Neural crest cell (in vitro differentiated cells): ENCODE results near the gene PSD. TPM values are rescaled to one million over a fixed set of nuclear protein-coding genes. Genes with fewer than 3 reads are reported as not detected.
A peak's percentile ranks its signal among the peaks of the same experiment; 100 is the strongest.

Experiments used
- DNase-seq: peaks from one replicate; pipeline ENCODE4 v3.0.0; 2021; ENCODE audit warnings: low read depth, mixed read lengths, low spot score
- H3K27ac Mint-ChIP-seq: one replicate; pipeline ENCODE4 v1.8.0; 2021; ENCODE audit warnings: mild to moderate bottlenecking, mixed read lengths; ENCODE audit not compliant: unreplicated experiment
- H3K27me3 Mint-ChIP-seq: 2 replicates; pipeline ENCODE4 v1.8.0; 2021; ENCODE audit warnings: low read depth, mild to moderate bottlenecking, mixed read lengths
- H3K36me3 Mint-ChIP-seq: 2 replicates; pipeline ENCODE4 v1.8.0; 2021; ENCODE audit warnings: low read depth, mild to moderate bottlenecking, mixed read lengths
- H3K4me1 Mint-ChIP-seq: 2 replicates; pipeline ENCODE4 v1.8.0; 2021; ENCODE audit warnings: mixed read lengths
- H3K4me3 Mint-ChIP-seq: one replicate; pipeline ENCODE4 v1.8.0; 2021; ENCODE audit warnings: mild to moderate bottlenecking, mixed read lengths
- H3K9me3 Mint-ChIP-seq: 2 replicates; pipeline ENCODE4 v1.8.0; 2021; ENCODE audit warnings: mixed read lengths
- total RNA-seq: library from RNA; stranded (reverse); gene quantifications from 2 replicates; pipeline ENCODE4 v1.2.1, GENCODE V29; 2021
- TF ChIP-seq, protein P1 (sequence below): fragments of 200-600 bp; sonication (generic); conservative IDR thresholded peaks from 2 replicates; pipeline ENCODE4 v1.5.0; 2021; ENCODE audit warnings: antibody characterized with exemption, mild to moderate bottlenecking

The PSD gene
- total RNA-seq, 1 donor from 2014 or later: 37.4 TPM

DNA sequence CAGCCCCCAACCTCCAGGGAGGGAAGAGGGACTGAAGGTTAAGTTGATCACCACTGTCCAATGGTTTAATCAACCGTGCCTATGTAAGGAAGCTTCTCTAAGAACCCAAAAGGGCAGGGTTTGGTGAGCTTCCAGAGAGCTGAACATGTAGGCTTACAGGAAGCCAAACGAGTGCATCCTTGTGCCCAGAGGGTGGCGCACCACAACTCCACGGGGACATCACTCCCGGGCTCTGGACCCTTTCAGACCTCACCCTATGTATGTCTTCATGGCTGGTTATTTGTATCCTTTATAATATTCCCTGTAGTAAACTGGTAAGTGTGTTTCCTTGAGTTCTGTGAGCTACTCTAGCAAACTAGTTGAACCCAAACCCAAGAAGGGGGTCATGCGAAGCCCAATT lies 34.5 kb downstream of the PSD start:
- Mint-ChIP-seq H3K27ac (no peak overlapping the region), H3K9me3 (no peaks in the 10 kb centered on the region), H3K4me3 (no peak overlapping the region), H3K27me3 (peaks cover 3% of the 10 kb centered on the region), H3K4me1 (peaks cover 6% of the 10 kb centered on the region), H3K36me3 (peaks cover 2% of the 10 kb centered on the region)
- TF ChIP-seq, protein P1, sequence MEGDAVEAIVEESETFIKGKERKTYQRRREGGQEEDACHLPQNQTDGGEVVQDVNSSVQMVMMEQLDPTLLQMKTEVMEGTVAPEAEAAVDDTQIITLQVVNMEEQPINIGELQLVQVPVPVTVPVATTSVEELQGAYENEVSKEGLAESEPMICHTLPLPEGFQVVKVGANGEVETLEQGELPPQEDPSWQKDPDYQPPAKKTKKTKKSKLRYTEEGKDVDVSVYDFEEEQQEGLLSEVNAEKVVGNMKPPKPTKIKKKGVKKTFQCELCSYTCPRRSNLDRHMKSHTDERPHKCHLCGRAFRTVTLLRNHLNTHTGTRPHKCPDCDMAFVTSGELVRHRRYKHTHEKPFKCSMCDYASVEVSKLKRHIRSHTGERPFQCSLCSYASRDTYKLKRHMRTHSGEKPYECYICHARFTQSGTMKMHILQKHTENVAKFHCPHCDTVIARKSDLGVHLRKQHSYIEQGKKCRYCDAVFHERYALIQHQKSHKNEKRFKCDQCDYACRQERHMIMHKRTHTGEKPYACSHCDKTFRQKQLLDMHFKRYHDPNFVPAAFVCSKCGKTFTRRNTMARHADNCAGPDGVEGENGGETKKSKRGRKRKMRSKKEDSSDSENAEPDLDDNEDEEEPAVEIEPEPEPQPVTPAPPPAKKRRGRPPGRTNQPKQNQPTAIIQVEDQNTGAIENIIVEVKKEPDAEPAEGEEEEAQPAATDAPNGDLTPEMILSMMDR: peak; percentile 41
- DNase-seq: no peak

DNA sequence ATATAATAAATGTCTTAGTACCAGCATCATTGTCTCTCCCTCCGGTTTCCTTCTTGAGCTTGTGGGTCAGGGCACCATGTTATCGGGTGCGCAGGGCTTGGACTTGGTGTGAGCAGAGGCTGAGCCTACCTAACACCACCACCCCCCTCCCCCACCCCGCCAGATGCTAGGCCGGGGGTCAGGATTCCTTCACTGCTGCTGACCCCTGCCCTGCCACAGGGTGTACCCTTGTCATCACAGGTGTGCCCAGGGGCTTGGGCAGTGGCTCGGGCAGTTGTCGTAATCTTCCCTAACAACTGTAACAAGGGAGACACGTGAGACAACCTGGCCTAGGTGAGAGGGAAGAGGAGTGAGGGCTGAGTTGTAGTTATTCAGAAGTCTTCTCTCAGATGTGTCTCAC lies 35.7 kb downstream of the PSD start:
- TF ChIP-seq, protein P1: no peak
- peaks cover 6% of the 10 kb centered on the region for H3K4me1 Mint-ChIP-seq
- no peaks in the 10 kb centered on the region for H3K27me3 Mint-ChIP-seq
- no peak for DNase-seq
- no peak overlapping the region for H3K4me3 Mint-ChIP-seq
- no peak overlapping the region for H3K27ac Mint-ChIP-seq
- H3K9me3 Mint-ChIP-seq: no peaks in the 10 kb centered on the region
- peaks cover 2% of the 10 kb centered on the region for H3K36me3 Mint-ChIP-seq

DNA sequence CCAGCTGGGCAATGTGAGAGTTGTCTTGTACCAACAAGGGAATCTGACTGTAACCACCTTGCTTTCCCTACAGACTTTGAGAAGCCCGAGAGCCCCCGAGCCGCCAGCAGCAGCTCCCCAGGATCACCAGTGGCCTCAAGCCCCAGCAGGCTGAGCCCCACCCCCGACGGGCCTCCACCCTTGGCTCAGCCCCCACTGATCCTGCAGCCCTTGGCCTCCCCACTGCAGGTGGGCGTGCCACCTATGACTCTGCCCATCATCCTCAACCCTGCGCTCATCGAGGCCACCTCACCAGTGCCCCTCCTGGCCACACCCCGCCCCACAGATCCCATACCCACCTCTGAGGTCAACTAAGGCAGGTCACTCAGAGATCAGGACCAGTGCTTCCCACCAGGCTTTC lies 36.6 kb downstream of the PSD start:
- Mint-ChIP-seq H3K36me3 (peaks cover 2% of the 10 kb centered on the region), H3K4me1 (peaks cover 6% of the 10 kb centered on the region), H3K4me3 (no peak overlapping the region), H3K9me3 (no peaks in the 10 kb centered on the region), H3K27me3 (no peaks in the 10 kb centered on the region), H3K27ac (no peak overlapping the region)
- TF ChIP-seq, protein P1: no peak
- no peak for DNase-seq

DNA sequence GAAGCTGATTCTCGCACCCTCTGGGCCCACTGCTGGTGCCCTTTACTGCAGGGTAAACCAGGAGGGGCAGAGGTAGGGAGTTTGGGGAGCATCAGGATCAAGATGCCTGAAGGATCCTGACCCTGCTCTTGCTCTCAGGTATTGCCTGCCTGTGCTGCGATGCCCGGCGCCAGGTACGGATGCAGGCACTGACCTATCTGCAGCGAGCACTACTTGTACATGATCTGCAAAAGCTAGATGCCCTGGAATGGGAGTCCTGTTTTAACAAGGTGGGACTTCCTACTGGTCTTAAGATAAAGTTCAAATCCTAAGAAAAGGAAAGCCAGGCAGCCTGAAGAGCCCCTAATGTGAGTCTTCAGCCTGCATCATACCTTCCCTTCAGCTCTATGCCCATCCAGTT lies 39.2 kb downstream of the PSD start:
- H3K4me1 Mint-ChIP-seq: no peaks in the 10 kb centered on the region
- peaks cover 2% of the 10 kb centered on the region for H3K36me3 Mint-ChIP-seq
- H3K27me3 Mint-ChIP-seq: no peaks in the 10 kb centered on the region
- TF ChIP-seq, protein P1: no peak
- no peak overlapping the region for H3K4me3 Mint-ChIP-seq
- DNase-seq: no peak
- no peaks in the 10 kb centered on the region for H3K9me3 Mint-ChIP-seq
- H3K27ac Mint-ChIP-seq: no peak overlapping the region

DNA sequence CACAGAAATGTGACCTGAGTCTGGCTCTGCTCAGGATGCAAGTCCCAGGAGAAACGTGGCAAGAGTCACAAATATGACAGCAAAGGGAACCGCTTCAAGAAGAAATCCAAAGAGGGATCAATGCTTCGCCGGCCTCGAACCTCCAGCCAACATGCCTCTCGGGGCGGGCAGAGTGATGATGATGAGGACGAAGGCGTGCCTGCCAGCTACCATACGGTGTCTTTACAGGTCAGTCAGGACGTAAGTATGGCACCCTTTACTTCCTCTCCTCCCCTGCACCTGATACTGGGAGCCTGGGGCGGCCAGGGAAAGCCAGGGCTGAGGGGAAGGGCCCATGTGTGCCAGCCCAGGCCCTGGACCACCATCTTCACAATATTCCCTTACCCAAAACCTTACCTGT lies 41.7 kb downstream of the PSD start:
- Mint-ChIP-seq H3K4me1 (no peaks in the 10 kb centered on the region), H3K36me3 (peaks cover 5% of the 10 kb centered on the region), H3K27me3 (no peaks in the 10 kb centered on the region), H3K9me3 (no peaks in the 10 kb centered on the region), H3K27ac (no peak overlapping the region), H3K4me3 (no peak overlapping the region)
- DNase-seq: no peak
- TF ChIP-seq, protein P1: no peak

DNA sequence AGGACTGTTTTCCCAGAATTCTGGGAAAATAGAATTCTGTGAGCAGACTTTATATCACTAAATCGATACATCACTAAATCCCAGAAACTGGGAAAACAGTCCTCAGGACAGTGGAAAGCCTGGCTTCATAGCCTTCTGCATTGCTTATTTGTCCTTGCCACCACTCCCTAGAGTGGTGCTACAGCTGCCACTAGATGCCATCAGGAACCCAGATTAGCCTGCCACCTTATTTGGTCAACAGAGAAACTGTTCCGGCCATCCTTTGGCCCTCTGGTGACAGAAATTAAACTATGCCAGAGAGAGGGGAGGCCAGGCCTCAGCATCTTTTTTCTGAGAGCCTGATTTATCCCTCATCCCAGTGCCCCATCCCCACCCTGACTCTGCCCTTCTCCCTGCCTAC lies 42.7 kb downstream of the PSD start:
- no peaks in the 10 kb centered on the region for H3K27me3 Mint-ChIP-seq
- no peak for DNase-seq
- H3K36me3 Mint-ChIP-seq: peaks cover 15% of the 10 kb centered on the region
- no peaks in the 10 kb centered on the region for H3K9me3 Mint-ChIP-seq
- H3K4me1 Mint-ChIP-seq: no peaks in the 10 kb centered on the region
- no peak overlapping the region for H3K4me3 Mint-ChIP-seq
- TF ChIP-seq, protein P1: no peak
- H3K27ac Mint-ChIP-seq: no peak overlapping the region
